EH (cell line): ENCODE data around the gene HSPH1.
"Not testable (repeated sequence)": the region's sequence is repeated elsewhere in the genome, so short reads cannot be mapped to it uniquely, and the experiment has no call there.

Source experiments
- DNase-seq: peaks from one replicate; pipeline ENCODE4 v3.0.0-alpha.2; 2015; ENCODE audit warnings: low read depth

HSPH1 gene

GRCh38 chr13:31177813-31178495 lies 16.2 kb upstream of the HSPH1 start:
- DNase-seq, result not testable (repeated sequence)

DNA sequence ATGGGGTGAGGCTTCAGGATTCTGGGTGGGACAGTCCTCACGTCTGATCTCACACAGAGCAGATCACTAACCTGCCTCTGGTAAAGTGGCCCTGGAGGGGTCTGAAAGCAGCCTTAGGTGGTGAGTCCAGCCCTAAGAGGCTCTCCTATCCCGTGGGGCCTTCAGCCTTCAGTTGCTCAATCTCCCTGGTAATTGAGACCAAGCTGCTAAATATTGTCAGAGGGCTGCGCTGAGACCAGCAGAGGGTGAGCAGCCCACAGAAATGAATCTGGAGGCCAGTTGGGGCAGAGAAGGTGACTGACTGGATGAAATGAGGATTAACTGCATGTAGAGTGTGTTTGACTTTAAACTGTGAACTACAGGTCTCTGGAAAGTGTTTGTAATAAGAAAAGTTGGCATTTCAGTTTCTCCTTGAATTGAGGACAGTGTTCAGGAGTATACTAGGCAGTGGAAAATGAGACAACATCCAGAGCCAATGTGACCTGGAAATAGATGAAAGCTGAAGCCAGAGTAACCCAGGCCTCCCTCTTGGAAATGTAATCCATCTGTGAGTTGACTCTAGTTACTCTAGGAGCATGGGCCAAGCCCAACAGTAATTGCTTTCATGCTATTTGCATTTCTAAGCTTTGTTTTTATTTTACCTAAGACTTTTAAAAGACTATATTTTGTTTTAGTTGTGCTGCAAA lies 14.3 kb upstream of the HSPH1 start:
- no peak for DNase-seq

DNA sequence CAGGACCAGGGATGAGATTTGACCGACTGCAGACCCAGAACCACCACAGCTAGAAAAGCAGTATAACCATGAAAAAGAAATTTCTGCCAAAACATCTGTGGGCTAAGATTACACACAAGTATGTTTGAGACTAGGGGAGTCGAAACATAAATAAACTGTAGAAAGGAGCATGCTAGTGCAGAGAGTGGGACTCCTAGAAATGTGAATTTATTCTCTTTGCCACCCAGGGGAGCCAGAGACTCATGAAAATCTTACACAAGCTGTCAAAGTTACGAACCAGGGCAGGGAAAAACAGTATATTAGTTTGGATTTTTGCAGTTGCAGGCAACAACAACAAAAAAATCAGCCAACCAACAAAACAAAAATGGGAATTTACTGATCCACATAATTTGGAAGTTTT lies 12.3 kb upstream of the HSPH1 start:
- DNase-seq, result peak; percentile 35

DNA sequence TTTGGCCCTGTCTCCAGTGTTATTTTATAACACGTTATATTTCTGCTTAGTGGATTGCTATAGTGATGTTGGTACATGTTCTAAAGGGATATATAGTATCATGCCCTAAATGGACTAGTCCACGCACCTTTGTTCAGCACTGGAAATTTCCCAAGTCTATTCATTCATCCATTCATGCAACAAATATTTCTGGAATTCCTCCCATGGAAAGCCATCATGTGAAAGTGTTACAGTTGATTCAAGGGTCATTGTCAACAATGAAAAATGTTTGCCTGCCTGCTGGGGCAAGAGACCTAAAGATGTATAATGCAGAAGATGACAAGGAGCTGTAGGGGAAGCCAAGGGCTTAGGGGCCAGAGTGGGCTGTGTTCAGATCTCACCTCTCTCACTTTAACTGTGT lies 10.8 kb upstream of the HSPH1 start:
- DNase-seq, result peak; percentile 92

GRCh38 chr13:31172001-31172400 lies 10.3 kb upstream of the HSPH1 start:
- peak; percentile 22 for DNase-seq

DNA sequence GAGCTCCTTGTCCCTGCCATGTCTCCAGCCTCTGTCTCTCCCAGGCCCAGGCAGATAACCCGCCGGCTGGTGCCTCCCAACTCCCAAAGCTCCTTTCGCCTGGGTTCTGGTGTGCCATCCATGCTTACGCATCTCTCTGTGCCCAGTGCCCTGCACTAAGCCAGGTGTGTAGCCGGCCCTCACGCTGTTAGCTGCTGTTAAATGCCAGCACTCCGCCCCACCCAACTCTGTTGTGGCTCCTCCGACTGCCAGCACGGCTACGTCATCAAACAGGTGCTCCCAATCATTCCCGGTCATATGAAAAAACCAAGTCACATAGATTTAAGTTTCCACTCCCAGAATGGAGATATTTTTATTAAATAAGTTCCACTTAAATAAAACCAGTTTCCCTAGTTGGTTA lies 7.0 kb upstream of the HSPH1 start:
- DNase-seq, result no peak

DNA sequence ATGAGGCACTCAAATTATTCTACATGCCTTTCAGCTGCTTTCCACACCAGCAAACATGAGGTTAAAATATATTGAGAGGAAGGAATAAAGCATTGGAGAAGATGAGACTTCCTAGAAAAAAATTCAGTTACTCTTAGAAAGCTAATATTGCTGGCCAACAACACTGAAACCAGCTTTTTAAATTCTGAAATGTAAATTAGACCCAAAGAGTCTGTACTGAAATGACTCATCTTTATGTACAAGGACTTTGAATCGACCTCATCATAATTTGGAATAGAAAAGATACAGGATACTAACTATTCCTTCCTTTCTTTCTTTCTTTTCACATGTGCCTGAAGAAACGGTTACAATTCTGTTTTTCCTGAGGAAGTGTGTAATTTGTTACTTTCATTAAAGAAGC lies 6.5 kb upstream of the HSPH1 start:
- no peak for DNase-seq

DNA sequence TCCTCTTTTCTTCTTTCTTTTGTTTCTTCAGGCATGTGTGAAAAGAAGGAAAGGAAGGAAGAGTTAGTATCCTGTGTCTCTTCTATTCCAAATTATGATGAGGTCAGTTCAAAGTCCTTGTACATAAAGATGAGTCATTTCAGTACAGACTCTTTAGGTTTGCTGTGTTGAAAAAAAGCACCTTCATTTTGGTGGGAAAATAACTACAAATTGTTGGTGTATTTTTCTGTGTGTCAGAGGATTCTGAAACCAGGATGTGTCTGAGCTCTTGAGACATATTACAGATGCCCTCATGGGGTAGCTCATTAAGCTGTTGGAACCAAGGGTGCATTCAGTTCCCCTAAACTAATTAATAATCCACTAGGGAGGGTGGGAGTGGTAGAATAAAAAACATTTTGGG lies 5.8 kb upstream of the HSPH1 start:
- DNase-seq, result no peak

DNA sequence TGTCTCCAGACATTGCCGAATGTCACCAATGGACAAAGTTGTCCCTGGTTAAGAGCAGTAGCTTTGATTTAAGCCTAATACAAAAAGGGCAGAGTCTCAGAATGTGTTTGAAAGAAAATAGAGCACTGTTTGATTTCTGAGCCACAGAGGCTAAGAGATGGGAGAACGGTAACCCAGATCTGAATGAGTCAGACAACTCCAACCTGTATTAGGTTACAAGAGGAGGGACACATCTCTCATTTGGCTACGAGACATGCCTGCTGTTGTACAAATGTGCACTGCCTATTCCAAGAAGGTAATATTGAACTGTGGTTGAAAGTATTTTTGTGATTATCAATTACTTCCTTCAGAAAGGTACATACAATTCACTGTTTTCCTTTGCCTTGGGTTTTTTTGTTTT lies 4.9 kb upstream of the HSPH1 start:
- no peak for DNase-seq

DNA sequence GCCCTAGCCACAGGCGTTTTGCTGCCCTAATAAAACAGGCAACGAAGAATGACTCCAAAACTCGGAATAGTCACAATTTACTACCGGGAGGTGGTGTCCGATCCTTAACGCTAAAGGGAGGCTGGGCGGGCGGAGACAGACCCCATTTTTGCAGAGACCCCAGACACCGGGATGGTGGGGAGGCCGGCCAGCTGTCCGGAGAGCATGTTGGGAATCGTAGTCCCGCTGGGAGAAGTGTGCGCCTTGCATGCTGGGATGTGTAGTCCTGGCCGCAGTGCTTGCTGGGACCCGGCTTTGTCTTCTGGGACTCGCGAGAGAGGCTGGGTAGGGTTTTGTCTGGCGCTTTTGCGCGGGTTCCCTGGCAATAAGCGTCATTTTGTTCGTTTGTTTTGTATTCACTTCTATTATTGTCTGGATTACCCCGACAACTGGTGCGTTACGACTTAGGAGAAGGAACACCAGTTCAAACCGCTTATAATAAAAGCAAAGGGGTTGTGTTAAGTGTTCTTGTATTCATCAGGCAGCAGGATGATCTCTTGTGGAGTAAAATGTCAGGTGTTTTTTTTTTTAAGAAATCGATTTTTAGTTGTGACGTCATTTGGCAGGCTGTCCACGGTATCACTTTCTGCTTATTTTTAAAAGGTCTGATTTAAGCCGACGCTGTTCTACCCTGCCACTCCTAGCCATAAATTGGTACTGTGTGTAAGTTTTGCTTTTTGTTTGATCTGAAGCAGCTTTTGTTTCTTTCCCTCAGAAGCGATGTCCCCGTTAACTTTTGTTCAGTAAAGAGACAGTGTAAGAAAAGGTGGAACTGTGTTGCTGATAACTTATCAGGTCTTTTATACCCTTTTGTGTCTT lies 676 bp upstream of the HSPH1 start:
- DNase-seq, result peak; percentile 98

GRCh38 chr13:31160857-31161556 lies 697 bp downstream of the HSPH1 start:
- DNase-seq, result peak; percentile 84

DNA sequence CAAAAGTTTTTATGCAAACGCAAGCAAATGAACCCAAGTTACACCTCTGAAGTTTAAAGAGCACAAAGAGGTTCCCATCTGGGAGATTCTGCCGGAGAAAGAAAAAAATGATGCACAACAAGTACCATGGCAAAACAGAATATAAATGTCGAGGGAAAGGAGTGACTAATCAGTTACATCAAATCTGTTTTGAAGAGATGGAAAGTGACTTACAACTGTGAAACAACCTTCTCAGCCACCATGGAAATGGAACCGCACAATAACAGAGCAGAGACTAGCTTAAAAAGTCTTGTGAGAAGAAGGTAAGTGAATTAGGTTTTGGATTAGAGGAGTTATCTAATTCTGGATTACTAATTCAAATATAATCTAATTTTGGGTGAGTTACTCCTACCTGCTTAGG lies 2.4 kb downstream of the HSPH1 start:
- DNase-seq, result no peak

DNA sequence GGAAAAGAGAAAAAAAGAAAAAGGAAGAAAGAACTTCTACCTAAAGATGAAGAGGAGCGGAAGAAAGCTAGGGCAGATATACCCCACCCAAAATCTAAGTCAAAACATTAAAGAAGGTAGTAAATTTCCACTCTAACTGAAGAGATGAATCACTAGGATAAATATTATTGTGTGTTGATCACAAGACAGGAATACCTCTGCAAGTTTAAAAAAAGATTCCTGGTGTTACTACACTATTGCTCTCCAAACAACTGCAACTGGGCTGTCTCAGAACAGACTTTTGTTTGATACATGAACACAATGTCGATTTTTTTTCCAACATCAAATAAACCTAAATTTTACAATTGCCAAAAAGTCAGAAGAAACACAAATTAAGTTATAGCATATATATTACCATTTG lies 6.8 kb downstream of the HSPH1 start:
- DNase-seq, result no peak

DNA sequence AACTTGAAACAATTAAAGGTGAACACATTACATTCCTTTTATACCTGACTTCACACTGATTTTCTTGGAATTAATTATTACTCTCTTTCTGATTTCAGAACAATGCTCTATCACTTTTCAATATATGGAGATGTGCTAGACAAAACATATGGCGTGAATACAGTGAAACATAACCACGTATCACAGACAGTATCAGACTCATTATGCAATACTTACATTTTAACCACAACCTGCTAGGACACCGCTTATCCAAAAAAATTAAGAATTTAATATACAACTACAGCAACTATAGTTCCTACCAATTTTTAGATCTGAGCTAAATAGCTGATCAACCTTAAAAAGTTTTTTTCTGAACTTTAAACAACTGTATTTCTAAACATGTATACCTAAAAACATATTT lies 9.9 kb downstream of the HSPH1 start:
- DNase-seq, result no peak

GRCh38 chr13:31150315-31150985 lies 11.3 kb downstream of the HSPH1 start:
- DNase-seq, result no peak

GRCh38 chr13:31149604-31150003 lies 12.1 kb downstream of the HSPH1 start:
- no peak for DNase-seq

- no peak for DNase-seq
These were observed 16.3 kb downstream of the HSPH1 start for GRCh38 chr13:31145417-31145816.

- no peak for DNase-seq
These were observed 23.2 kb downstream of the HSPH1 start for GRCh38 chr13:31138515-31138914.

DNA sequence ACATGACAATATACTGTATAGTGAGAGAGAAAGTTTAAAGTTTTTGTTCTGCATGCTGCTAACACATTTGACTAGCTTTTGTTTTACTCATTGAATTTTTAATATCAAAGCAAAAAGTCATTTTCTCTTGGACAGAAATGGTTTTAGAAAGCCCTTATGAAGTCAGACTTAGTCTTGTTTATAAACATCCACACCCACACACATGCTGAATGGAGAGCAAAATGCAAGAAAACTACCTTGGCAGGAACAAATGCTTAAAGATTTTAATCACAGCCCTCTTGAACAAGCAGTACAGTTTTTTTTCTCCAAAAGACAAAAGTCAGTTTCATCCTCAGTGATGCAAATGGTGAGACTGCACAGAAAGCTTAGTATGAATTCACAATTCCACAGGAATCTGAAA lies 25.0 kb downstream of the HSPH1 start:
- DNase-seq, result no peak

DNA sequence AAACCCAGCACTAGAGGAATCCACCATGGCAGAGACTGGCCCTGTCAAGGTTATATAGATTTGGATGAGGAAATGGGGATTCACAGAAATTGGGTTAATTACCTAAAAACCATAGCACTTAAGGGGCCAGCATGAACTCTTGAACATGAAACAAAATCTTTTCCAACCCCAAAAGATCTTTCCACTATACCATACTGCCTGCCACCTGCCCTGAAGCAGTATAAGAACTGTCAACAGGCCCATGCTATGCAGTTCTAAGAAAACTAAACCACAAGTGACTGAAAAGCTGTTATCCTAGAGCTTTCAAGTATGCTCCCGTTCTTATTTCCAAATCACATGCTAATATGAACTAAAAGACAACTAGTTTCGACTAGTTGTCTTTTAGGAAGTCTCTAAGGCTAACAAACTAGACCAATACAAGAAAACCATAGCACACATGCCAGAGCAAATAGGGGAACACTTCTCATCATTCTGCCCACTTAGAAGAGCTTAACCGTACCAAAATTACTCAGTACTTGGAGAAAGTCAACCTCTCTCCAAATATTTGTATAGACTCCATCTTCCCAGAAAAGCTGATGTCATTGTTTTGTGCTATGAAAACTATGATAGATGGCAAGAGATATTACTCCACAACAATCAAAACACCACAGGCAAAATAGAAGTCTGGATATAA lies 27.5 kb downstream of the HSPH1 start:
- no peak for DNase-seq

DNA sequence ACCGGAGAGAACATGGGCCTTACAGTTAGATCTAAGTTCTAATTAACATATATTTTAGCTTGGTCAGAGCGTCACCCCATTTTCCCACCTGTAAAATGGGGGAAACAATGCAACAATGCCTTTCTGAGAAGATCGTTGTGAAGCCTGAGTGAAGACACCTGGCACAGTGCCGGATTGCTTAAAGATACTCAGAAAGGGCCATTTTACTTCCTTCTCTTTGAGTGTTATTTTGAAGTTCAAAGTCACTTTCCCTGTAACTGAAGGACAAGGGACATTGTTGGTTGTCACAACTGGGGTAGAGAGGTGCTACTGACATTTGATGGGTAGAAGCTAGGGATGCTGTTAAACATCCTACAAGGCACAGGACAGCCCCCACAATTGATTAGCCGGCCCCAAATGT lies 28.1 kb downstream of the HSPH1 start:
- no peak for DNase-seq
